PFSK-1 (cell line): ENCODE results near the gene MAP1S.

Source experiments
- FOXP2 ChIP-seq: optimal IDR thresholded peaks from 2 replicates; pipeline ENCODE3; 2011; ENCODE audit warnings: borderline replicate concordance, control low read depth, inconsistent platforms; ENCODE audit not compliant: insufficient read depth; ENCODE audit errors: extremely low read length, extremely low read depth
- POLR2AphosphoS5 ChIP-seq: IDR thresholded peaks from 2 replicates; pipeline ENCODE4 v1.6.1; 2012; ENCODE audit warnings: low read depth, mild to moderate bottlenecking, control low read depth, low read length, moderate library complexity
- REST ChIP-seq, 2 experiments: IDR thresholded peaks; 2 replicates each; pipeline versions ENCODE4 v1.6.1 to v1.8.0; 2011 to 2012; ENCODE audit warnings: low read depth in 2 of 2, low read length in 2 of 2, control low read depth in 1 of 2, inconsistent platforms in 1 of 2, mild to moderate bottlenecking in 1 of 2, moderate library complexity in 1 of 2; ENCODE audit not compliant: insufficient read depth in 1 of 2
- TAF1 ChIP-seq: IDR thresholded peaks from 2 replicates; pipeline ENCODE4 v1.6.1; 2012; ENCODE audit warnings: low read length, control low read depth, borderline replicate concordance; ENCODE audit not compliant: insufficient read depth

GRCh38 chr19:17743874-17744580 is 24.7 kb downstream of the MAP1S start:
- TF ChIP-seq REST (IDR thresholded peaks at IDR 0.05; ENCODE audit: insufficient read depth in 1 of 2, low read depth in 2 of 2, low read length in 2 of 2) (no peak), POLR2AphosphoS5 (no peak), TAF1 (no peak), FOXP2 (no peak)
